A549 (cell line): Measurements from ENCODE around the gene NSUN6.

Experiments used
- CHD4 ChIP-seq: fragments of 200-600 bp; sonication (generic); IDR thresholded peaks from 2 replicates; pipeline ENCODE4 v1.6.1; 2016; ENCODE audit warnings: antibody characterized with exemption, mild to moderate bottlenecking, borderline replicate concordance
- EP300 ChIP-seq, 2 experiments: fragments of >200 bp; sonication (Bioruptor Twin); formaldehyde crosslinking; IDR thresholded peaks; 2 replicates in 1 of 2; 3 replicates in 1 of 2; pipeline ENCODE4 v1.6.1; 2016 to 2017
- USF2 ChIP-seq: fragments of 450-650 bp; IDR thresholded peaks from 2 replicates; pipeline ENCODE4 v1.6.1; 2014; ENCODE audit warnings: antibody characterized with exemption

GRCh38 chr10:18542832-18543231, 108.6 kb downstream of the NSUN6 start:
- TF ChIP-seq CHD4 (no peak), USF2 (no peak), EP300 (IDR thresholded peaks at IDR 0.05) (no peak)
